Stimulated activated CD8-positive, alpha-beta memory T cell treated with anti-CD3 and anti-CD28 coated beads, Interleukin-2, amount 100 ng/mL, for 1 hour (primary cell): ENCODE results near the gene FGFRL1.
"Not testable (repeated sequence)": the region's sequence is repeated elsewhere in the genome, so short reads cannot be mapped to it uniquely, and the experiment has no call there.

Experiments used
- DNase-seq, 2 donors: peaks; one replicate each; pipeline ENCODE4 v3.0.0-alpha.2; 2020; ENCODE audit warnings: low read depth in 2 of 2

FGFRL1 gene

DNA sequence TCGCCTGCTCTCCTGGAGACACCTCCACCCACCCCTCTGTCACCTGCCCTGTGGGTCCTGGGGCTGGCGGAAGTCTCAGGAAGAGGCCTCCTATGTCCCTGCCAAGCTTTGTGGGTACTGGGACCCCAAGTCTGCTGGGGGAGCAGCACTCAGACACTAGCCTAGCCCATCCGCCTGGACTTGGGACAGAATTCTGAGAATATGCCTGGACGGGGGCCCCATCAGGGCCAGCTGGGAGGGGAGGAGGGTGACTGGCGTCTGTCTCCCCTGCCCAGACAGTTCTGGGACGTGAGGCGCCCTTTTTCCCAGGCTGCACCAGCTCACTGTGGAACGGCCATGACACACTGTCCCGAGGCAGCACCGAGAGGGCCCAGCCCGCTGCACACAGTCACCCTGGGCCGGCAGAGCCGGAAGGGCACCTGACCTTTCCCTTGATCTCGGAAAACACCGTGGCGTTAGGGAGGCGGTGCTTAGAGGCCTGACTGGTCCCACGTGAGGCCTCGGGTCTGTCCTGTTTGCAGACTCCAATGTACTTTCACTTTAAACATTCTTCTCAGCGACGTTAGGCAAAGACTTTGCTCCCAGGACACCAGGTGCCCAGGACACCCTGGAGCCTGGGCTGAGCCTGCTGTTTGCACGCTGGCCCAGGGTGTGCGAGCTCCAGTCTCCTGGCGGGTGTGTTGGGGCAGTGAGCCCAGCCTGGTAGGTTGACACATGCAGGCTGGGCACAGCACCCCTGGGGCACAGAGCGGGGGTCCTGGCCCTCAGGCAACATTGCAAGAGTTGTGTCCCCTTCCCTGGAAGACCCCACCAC lies 18.9 kb upstream of the FGFRL1 start:
- DNase-seq: no peak

DNA sequence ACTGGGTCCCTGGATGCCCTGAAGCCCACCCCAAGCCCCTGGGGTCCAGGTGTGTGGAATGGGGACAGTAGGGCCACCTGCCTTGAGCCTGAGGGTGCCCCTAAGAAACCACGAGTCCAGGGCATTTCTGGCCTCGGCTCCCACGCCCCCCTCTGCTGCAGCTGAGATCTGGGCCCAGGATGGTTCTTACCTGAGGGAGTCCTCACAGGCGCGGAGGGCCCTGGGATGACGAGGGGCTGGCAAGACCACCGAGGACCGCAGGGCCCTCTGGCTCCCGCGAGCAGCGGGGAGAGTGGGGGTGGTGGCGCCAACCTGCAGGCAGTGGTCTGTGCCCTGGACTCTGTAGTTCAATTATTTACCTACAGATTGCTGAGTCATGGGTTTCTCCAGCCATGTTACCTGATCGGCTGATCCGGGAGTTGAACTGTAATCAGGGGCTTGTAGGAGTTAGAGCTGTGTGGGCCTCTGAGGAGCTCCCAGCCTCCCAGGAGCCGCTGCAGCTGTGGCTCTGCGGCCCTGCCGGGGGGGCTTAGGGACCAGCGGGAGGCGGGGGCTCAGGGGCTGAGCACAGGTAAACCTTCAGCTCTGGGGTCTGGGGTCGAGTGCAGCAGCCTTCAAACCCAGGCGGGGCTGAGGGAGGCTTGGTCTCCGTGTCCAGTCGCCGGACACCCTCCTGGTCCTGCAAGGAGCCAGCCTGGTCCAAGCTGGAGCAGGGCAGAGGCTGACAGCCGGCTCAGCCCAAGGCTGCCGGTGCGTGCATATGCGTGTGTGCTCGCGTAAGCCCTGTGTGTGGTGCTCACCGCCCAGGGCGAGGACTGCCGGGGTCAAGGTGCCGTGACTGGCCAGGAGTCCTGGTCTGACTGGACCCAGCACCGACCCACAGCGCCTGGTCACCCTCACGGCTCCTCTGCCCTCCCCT lies 18.1 kb upstream of the FGFRL1 start, which contains the start of gene SLC26A1:
TSS of gene SLC26A1 (minus strand) at position 294 of the 919 bp plus-strand sequence. CDS start 1,701 bp downstream, outside the sequence.
- no peak for DNase-seq

DNA sequence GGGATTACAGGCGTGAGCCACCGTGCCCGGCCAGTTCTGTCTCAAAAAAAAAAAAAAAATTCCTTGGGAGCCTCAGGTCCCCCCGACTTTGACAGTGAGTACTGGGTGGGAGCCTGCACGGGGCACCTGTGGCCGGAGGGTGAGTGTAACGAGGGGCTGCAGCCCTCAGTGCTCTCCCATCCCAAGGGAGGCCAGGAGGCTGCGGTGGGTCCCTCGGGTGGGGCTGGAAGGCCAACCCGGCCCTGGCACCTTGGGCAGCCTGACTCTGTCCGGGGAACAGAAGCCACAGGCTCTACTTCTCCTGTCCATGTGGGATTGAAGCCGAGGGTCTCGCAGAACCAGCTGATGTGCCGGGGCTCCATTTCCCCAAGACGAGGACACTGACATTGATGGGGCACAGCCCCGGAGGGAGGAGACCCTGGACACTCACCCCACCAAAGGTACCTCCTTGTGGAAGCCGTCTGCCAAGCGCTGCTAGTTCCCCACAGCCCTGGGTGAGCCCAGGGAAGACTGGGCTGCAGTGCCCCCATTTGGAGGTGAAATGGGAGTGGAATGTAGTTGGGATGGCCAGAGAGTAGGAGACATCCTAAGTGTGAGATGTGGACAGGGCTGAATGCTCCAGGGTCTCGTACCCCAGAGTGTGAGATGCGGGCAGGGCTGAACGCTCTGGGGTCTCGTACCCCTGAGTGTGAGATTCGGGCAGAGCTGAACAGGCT lies 16.0 kb upstream of the FGFRL1 start:
- DNase-seq: no peak

DNA sequence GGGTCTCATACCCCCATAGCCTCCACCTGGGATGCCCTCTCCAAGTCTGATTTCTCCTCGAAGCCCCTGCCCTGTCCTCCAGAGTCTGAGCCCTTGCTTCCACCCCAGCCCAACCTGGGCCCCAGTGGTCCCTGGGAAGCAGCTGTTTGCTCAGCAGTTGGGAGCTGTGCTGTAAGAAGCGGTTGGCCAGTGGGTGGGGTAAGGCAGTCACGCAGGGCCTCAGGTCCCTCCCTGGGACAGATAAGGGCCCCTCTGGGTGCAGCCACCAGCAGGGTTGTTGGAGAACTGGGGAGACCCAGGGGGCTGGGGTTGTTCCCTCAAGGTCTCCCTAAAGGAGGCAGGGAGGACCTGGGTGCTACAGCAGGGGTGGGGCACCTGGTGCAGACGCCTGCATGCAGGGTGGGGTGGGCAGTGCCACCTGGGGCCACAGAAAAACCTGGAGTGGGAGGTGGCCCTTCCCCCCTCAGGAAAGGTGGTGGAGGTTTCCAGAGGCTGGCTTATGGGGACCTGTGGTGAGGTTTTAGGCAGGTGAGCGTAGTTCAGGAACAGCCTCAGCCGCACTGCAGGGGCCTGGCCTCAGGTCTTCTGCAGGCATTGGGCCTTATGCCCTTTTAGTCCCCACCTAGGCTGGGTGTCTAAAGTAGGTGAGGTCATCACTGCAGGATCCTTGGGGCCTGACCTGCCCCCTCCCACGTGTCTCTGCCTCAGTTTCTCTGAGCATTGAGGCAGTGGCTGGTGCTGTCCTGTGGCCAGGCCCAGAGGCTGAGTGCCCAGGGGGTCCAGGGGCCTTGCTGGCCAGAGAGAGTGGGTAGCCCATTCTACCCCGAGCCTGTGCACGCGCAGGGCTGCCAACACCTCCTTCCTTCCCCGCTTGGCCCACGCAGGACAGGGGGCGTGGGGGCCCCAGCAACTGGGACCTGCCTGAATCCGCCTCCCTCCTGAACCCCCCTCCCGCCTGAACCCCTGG lies 15.1 kb upstream of the FGFRL1 start:
- no peak for DNase-seq

DNA sequence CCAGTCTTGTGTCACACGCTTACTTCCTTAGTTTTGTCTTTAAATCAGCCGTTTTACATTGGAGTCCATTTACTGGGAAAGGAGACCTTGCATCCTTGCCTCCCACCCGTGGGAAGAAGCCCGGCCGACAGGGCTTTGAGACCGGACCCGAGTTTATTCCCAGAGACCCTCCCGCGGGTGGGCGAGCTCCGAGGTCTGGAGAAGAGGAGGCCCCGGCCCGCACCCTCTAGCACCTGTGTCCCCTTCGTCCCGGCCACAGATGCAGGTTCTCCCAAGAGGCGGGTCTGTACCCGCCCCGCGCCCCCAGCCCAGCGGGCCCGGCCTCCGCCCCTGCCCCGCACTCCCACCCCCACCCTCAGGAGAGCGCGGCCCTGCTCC lies 14.4 kb upstream of the FGFRL1 start:
- no peak for DNase-seq

DNA sequence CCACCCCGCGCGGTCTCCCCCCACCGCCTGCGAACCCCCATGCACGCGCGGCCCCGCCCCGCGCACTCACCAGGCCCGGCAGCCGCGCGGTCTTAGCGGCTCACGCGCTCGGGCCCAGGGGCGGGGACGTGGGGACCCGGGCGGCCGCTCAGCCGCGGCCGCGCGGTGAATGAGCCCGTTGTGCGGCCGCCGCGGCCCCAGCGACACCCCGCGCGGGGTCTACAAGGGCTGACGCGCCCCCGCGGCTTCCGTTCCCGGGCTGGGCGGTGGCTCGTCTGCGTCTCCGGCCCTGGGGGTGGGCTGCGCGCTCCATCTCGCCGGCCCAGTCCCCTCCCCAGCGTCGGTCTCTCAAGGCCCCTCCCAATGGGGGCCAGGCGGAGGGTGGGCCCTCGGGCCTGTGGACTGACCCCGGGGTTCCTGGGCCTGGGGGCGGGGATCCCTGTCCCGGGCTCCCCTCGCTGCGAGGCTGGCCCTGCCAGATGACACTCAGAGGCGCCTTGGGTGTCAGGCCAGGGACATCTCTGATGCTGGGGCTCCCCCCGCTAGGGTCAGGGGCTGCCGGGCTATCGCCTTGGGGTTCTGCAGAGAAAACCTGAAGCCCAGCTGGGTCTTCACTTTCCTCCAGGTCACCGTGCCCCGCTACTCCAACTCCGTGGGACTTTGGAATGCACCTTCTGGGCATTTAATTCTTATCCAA lies 13.9 kb upstream of the FGFRL1 start:
- no peak for DNase-seq

DNA sequence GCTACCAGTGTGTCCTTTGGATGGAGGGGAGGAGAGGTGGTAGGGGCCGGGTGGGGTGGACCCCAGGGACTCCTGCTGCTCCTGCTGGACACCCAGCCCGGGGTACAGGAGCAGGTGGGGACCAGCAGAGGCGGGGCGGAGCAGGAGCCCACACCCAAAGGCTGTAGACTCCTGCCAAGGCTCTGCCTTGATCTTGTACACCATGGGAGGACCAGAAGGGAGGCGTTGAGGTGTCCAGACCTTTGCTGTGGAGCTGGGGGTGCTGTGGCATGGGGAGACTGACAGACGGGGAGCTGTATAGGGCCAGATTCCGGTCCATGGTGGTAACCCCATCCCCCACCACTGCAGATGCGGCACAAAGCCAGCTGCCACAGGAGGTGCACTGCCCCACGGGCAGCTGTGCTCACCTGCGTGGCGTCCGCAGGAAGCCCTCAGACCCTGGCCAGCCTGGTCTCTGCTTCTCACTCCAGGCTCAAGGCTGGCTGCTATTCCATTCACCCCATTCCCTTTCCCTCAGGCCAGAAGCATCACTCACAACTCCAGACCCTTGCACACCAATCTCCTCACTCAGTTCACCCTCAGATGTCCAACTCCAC lies 13.2 kb upstream of the FGFRL1 start:
- DNase-seq: no peak

DNA sequence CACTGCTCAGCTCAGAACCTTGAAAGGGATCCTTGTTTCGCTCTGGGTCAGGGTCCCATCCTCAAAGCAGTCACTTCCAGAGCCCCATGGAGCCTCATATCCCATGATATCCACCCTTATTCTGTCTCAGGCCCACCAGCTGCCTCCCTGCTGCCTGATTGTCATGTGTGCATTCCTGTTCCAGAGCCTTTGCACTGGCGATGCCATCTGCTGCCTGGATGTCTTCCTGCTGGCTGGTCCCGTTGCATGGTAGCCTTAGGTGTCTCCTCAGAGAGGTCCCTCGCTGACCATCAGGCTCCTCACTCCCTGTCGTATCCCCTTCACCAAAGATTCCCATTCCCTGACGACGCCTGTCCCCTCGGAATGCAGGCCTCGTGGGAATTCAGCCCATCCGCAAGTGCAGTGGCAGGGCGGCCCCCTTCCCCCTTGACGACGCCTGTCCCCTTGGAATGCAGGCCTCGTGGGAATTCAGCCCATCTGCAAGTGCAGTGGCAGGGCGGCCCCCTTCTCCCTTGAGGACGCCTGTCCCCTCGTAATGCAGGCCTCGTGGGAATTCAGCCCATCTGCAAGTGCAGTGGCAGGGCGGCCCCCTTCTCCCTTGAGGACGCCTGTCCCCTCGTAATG lies 12.1 kb upstream of the FGFRL1 start:
- DNase-seq: not testable (repeated sequence)

DNA sequence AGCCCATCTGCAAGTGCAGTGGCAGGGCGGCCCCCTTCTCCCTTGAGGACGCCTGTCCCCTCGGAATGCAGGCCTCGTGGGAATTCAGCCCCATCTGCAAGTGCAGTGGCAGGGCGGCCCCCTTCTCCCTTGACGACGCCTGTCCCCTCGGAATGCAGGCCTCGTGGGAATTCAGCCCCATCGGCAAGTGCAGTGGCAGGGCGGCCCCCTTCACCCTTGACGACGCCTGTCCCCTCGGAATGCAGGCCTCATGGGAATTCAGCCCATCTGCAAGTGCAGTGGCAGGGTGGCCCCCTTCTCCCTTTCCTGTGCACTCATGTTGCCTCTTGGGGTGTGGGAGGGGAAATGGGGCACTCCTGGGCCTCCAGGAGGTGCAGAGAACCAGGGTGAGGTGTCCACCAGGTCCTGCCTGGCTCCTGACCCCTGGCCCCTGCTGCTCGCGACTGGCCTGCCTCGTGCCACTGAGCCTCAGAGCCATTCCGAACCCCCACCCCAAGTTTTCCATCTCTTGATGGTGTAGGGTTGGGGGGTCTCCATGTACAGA lies 11.5 kb upstream of the FGFRL1 start:
- DNase-seq: no peak

DNA sequence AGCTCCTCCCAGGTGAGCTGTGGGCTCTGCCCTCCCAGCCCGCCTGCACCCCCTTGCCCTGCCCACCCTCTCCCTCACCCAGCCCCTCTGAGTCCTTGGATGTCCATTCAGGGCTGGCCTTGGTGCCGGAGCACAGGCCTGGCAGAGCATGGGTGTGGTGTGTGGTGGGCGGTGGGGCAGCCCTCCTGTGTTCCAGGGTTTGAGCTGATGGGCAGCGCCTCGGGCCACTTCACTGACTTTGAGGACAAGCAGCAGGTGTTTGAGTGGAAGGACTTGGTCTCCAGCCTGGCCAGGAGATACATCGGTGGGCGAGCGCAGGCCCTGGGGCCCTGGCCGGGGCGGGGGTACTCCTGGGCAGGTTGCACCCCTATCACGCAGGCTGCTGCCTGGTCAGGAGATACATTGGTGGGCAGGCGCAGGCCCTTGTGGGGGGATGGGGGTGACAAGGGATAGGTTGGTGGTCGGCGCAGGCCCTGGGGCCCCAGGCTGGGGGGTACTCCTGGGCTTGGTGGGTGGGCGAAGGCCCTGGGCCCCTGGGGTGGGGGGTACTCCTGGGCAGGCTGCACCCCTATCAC lies 10.7 kb upstream of the FGFRL1 start:
- no peak for DNase-seq

DNA sequence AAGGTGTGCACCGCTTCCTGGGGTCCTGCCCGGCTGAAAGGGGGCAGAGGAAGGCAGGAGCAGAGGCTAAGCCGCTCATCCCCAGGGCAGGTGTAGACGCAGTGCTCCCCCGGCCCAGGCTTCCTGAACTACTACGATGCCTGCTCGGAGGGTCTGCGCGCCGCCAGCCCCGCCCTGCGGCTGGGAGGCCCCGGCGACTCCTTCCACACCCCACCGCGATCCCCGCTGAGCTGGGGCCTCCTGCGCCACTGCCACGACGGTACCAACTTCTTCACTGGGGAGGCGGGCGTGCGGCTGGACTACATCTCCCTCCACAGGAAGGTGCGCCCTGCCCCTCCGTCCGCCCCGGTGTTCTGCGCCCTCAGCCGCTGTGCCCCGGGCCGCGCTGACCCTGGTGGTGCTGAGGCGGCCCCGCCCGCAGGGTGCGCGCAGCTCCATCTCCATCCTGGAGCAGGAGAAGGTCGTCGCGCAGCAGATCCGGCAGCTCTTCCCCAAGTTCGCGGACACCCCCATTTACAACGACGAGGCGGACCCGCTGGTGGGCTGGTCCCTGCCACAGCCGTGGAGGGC lies 9.8 kb upstream of the FGFRL1 start:
- no peak for DNase-seq

DNA sequence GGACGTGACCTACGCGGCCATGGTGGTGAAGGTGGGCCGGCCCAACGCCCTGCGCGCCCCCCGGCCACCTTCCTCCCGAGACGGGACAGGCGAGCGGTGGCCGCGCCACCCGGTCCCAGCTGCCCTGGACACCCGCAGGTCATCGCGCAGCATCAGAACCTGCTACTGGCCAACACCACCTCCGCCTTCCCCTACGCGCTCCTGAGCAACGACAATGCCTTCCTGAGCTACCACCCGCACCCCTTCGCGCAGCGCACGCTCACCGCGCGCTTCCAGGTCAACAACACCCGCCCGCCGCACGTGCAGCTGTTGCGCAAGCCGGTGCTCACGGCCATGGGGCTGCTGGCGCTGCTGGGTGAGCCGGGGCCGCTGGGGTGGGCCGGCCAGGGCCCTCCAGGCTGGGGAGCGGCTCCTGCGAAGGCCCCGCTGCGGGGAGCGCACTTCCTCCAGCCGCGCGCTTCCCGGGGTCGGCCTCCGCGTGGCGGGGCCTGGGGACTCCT lies 9.2 kb upstream of the FGFRL1 start:
- no peak for DNase-seq

DNA sequence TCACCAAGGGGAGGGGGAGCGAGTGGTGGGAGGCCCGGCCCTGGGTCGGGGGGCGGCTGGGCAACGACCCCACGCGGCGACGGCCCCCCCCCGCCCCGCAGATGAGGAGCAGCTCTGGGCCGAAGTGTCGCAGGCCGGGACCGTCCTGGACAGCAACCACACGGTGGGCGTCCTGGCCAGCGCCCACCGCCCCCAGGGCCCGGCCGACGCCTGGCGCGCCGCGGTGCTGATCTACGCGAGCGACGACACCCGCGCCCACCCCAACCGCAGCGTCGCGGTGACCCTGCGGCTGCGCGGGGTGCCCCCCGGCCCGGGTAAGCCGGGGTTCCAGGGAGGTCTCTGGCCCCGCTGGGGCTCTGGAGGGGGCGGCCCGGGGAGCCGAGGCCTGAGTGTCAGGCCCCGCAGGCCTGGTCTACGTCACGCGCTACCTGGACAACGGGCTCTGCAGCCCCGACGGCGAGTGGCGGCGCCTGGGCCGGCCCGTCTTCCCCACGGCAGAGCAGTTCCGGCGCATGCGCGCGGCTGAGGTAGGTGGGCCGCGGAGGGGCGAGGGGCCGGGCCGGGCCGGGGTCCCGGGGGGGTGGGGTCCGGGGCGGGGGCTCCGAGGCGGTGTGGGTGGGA lies 8.7 kb upstream of the FGFRL1 start:
- no peak for DNase-seq

DNA sequence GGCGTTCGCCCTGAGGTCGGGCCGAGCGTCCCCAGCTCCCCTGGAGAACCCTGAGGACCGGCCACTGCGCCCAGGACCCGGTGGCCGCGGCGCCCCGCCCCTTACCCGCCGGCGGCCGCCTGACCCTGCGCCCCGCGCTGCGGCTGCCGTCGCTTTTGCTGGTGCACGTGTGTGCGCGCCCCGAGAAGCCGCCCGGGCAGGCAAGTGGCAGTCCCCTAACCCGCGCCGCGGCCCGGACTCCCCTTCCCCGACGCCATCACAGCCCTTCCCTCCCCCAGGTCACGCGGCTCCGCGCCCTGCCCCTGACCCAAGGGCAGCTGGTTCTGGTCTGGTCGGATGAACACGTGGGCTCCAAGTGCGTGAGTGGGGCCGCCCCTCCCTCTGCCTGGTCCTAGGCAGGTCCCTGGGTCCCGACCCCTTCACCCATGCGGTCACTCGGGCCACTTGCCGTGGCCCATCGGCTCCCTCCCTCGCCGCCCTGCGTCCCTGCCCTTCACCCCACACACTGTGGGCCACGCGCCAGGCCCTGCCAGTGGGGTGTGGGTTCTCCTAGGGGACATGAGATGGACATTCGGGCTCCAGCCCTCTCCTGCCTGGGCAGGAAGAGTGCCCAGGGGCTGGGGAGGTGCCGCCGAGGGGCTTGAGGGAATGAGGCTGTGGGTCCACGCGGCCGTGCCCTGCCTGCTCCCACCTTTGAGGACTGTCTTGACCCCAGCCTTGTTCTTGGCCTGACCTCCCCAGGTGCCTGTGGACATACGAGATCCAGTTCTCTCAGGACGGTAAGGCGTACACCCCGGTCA lies 8.0 kb upstream of the FGFRL1 start:
- DNase-seq: no peak

DNA sequence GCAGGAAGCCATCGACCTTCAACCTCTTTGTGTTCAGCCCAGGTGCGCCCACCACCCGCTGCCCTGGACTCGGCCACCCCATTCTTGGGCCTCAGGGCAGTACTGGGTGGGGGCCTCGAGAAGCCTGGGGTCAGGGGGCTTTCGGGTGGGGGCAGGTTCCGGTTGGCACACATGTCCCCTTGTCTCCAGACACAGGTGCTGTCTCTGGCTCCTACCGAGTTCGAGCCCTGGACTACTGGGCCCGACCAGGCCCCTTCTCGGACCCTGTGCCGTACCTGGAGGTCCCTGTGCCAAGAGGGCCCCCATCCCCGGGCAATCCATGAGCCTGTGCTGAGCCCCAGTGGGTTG lies 7.4 kb upstream of the FGFRL1 start:
- no peak for DNase-seq

DNA sequence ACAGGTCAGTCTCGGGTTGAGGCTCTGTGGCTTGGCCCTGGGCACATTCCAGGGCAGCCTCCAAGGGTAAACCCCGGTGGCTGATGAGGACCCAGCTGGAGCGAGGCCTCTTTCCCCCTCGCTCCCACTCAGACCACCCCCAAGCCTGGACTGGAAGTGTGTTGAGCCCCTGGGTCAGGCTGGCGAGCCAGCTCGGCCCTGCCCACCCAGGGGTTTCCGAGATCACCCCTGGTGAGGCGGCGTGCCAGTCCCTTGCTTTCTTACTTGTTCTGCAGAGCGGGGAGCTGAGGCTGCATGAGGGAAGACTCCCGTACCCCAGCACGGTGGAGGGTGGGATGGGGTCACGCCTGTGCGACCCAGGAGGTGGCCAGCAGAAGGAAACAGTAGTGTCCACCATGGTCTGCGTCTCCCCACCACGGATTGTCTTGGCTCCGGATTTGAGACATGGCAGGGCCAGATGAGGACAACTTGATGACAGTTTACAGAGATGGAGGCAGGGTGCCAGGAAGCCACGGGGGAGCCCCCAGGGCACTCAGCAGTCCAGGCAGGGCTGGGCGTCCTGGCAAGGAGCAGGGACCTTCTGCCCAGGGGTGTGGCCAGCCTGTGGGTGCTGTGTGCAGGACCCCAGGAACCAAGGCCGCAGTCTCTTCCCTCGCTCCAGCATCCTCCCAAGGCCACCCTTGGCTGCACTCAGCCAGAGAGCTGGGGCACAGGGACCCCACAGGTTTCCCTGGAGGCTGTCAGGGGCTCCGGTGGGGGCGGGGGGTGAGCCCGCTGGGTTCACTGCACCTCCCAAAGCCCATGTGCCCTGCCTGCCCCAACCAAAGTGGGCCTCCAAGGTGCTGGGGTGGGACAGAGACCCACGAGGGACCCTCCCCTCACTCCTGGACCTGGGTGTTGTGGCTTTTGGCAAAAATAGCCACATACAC lies 6.6 kb upstream of the FGFRL1 start:
- no peak for DNase-seq
